K562 (cell line): ENCODE results near the gene CBFA2T2. TPM values are rescaled to one million over a fixed set of nuclear protein-coding genes. Genes with fewer than 3 reads are reported as not detected.

Experiments used
- CBX2 ChIP-seq: fragments of 200-600 bp; sonication (generic); IDR thresholded peaks from one replicate; pipeline ENCODE4 v1.6.1; 2012; ENCODE audit warnings: mild to moderate bottlenecking, low read length, inconsistent platforms; ENCODE audit not compliant: insufficient read depth, poor library complexity, severe bottlenecking
- ELF4 ChIP-seq: fragments of 450-650 bp; formaldehyde crosslinking; IDR thresholded peaks from 2 replicates; pipeline ENCODE4 v1.4.0; 2022; ENCODE audit warnings: missing genetic modification characterization
- ESRRB ChIP-seq: fragments of 250-450 bp; sonication (Bioruptor Pico); IDR thresholded peaks from 2 replicates; pipeline ENCODE4 v1.5.0; 2020; ENCODE audit warnings: mild to moderate bottlenecking, moderate library complexity, borderline replicate concordance
- FOXJ2 ChIP-seq: fragments of 200-800 bp; sonication (Bioruptor generic); IDR thresholded peaks from 2 replicates; pipeline ENCODE4 v1.6.1; 2016; ENCODE audit warnings: missing genetic modification characterization, missing compliant biosample characterization
- FUS ChIP-seq: fragments of 200-400 bp; formaldehyde crosslinking; optimal IDR thresholded peaks from 2 replicates; pipeline ENCODE3; 2017; ENCODE audit warnings: low read depth, low read length
- KDM5B ChIP-seq: fragments of 200-600 bp; sonication (generic); IDR thresholded peaks from 2 replicates; pipeline ENCODE4 v1.6.1; 2012; ENCODE audit warnings: low read depth, mild to moderate bottlenecking, moderate library complexity, low read length, control low read depth, inconsistent platforms; ENCODE audit not compliant: insufficient replicate concordance
- LCOR ChIP-seq: sonication (generic); formaldehyde crosslinking; IDR thresholded peaks from 2 replicates; pipeline ENCODE4 v1.8.0; 2022; ENCODE audit warnings: mild to moderate bottlenecking, missing genetic modification reagents
- MCM2 ChIP-seq: fragments of 450-650 bp; IDR thresholded peaks from 2 replicates; pipeline ENCODE4 v1.6.1; 2017; ENCODE audit warnings: low read depth, mild to moderate bottlenecking
- NKRF ChIP-seq: fragments of 450-650 bp; IDR thresholded peaks from 2 replicates; pipeline ENCODE4 v1.6.1; 2016; ENCODE audit warnings: borderline replicate concordance
- TEAD2 ChIP-seq: fragments of 450-650 bp; IDR thresholded peaks from 2 replicates; pipeline ENCODE4 v1.6.1; 2016; ENCODE audit warnings: missing genetic modification characterization, control low read depth, missing compliant biosample characterization
- ZNF175 ChIP-seq: fragments of 200-800 bp; sonication (Bioruptor generic); IDR thresholded peaks from 2 replicates; pipeline ENCODE4 v1.6.1; 2016; ENCODE audit warnings: low read depth, mild to moderate bottlenecking, missing genetic modification characterization, missing compliant biosample characterization
- ZNF280B ChIP-seq: fragments of 250-450 bp; sonication (Bioruptor Pico); IDR thresholded peaks from 2 replicates; pipeline ENCODE4 v1.5.1; 2021; ENCODE audit warnings: mild to moderate bottlenecking
- ZNF785 ChIP-seq: fragments of 250-450 bp; sonication (Bioruptor Pico); IDR thresholded peaks from 2 replicates; pipeline ENCODE4 v1.4.0; 2020; ENCODE audit warnings: mild to moderate bottlenecking
- polyA plus RNA-seq, 8 experiments: library from polyadenylated mRNA; depleted of rRNA in 4 of 8; stranded (reverse) in 5 of 8; unstranded in 3 of 8; fragments of >200 nt; fragmentation: Nextera tagmentation in 2 of 8; fragmentation: Illumina TruSeq in 1 of 8; extraction: Ambion mirVana in 2 of 8; extraction: Trizol in 1 of 8; gene quantifications; 2 replicates each; pipeline versions ENCODE4 v1.2.1 to v1.2.3, GENCODE V29; 2011 to 2014; ENCODE audit warnings: inconsistent platforms in 1 of 8, missing spikeins in 1 of 8
- total RNA-seq, 7 experiments: library from RNA; depleted of rRNA in 6 of 7; stranded (reverse); fragments of >200 nt in 6 of 7; fragmentation: Illumina TruSeq in 2 of 7; extraction: Trizol in 2 of 7; gene quantifications; 2 replicates each; pipeline versions ENCODE4 v1.2.1 to v1.2.3, GENCODE V29; 2011 to 2021; ENCODE audit warnings: low replicate concordance in 1 of 7
- TF ChIP-seq, protein P1 (sequence below): sonication (generic); formaldehyde crosslinking; IDR thresholded peaks from 2 replicates; pipeline ENCODE4 v1.8.1; 2023; ENCODE audit warnings: mild to moderate bottlenecking, missing genetic modification reagents
- TF ChIP-seq, protein P2 (sequence below): sonication (generic); formaldehyde crosslinking; IDR thresholded peaks from 2 replicates; pipeline ENCODE4 v1.8.0; 2023; ENCODE audit warnings: mild to moderate bottlenecking, missing genetic modification reagents
- TF ChIP-seq, protein P3 (sequence below), 2 experiments: fragments of 250-450 bp in 1 of 2; fragments of 450-650 bp in 1 of 2; sonication (Bioruptor Pico) in 1 of 2; IDR thresholded peaks; 2 replicates each; pipeline versions ENCODE4 v1.6.1 to v1.8.0; 2016 to 2021; ENCODE audit warnings: mild to moderate bottlenecking in 2 of 2, moderate library complexity in 2 of 2, missing compliant biosample characterization in 1 of 2, missing genetic modification characterization in 1 of 2
- TF ChIP-seq, protein P4 (sequence below): IDR thresholded peaks from 2 replicates; pipeline ENCODE4 v1.6.1; 2016; ENCODE audit warnings: missing genetic modification characterization, missing compliant biosample characterization

The CBFA2T2 gene
- total and polyA plus RNA-seq, 9 of the 15 experiments (the other 6 are each of a cell fraction or from before 2014, with no cell fraction given), result 0.27 to 9.6 (median 5.8) TPM

GRCh38 chr20:33689973-33690372 lies 200.1 kb downstream of the CBFA2T2 start (continued):
- TF ChIP-seq ESRRB (CRISPR knock-in tag), result no peak
- no peak for TF ChIP-seq MCM2
- TF ChIP-seq LCOR (CRISPR knock-in tag), result no peak
- TF ChIP-seq FOXJ2 (tag), result no peak
- TF ChIP-seq ZNF785 (CRISPR knock-in tag), result no peak
- TF ChIP-seq TEAD2 (tag), result no peak
- TF ChIP-seq KDM5B, result no peak
- TF ChIP-seq ELF4, result no peak
- TF ChIP-seq, protein P1, sequence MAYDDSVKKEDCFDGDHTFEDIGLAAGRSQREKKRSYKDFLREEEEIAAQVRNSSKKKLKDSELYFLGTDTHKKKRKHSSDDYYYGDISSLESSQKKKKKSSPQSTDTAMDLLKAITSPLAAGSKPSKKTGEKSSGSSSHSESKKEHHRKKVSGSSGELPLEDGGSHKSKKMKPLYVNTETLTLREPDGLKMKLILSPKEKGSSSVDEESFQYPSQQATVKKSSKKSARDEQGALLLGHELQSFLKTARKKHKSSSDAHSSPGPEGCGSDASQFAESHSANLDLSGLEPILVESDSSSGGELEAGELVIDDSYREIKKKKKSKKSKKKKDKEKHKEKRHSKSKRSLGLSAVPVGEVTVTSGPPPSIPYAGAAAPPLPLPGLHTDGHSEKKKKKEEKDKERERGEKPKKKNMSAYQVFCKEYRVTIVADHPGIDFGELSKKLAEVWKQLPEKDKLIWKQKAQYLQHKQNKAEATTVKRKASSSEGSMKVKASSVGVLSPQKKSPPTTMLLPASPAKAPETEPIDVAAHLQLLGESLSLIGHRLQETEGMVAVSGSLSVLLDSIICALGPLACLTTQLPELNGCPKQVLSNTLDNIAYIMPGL (CRISPR knock-in tag), result no peak
- TF ChIP-seq, protein P2, sequence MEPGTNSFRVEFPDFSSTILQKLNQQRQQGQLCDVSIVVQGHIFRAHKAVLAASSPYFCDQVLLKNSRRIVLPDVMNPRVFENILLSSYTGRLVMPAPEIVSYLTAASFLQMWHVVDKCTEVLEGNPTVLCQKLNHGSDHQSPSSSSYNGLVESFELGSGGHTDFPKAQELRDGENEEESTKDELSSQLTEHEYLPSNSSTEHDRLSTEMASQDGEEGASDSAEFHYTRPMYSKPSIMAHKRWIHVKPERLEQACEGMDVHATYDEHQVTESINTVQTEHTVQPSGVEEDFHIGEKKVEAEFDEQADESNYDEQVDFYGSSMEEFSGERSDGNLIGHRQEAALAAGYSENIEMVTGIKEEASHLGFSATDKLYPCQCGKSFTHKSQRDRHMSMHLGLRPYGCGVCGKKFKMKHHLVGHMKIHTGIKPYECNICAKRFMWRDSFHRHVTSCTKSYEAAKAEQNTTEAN (CRISPR knock-in tag), result no peak
- TF ChIP-seq NKRF, result no peak
- TF ChIP-seq, protein P3, sequence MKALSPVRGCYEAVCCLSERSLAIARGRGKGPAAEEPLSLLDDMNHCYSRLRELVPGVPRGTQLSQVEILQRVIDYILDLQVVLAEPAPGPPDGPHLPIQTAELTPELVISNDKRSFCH (CRISPR knock-in tag; IDR thresholded peaks at IDR 0.05), result no peak
- TF ChIP-seq, protein P3 (tag; IDR thresholded peaks at IDR 0.05), result no peak; the same call in 1 of the 2 replicates
- TF ChIP-seq, protein P4, sequence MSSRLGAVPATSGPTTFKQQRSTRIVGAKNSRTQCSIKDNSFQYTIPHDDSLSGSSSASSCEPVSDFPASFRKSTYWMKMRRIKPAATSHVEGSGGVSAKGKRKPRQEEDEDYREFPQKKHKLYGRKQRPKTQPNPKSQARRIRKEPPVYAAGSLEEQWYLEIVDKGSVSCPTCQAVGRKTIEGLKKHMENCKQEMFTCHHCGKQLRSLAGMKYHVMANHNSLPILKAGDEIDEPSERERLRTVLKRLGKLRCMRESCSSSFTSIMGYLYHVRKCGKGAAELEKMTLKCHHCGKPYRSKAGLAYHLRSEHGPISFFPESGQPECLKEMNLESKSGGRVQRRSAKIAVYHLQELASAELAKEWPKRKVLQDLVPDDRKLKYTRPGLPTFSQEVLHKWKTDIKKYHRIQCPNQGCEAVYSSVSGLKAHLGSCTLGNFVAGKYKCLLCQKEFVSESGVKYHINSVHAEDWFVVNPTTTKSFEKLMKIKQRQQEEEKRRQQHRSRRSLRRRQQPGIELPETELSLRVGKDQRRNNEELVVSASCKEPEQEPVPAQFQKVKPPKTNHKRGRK (tag), result no peak
- no peak for TF ChIP-seq ZNF280B (CRISPR knock-in tag)
- TF ChIP-seq FUS, result no peak
- no peak; the same call in 1 of the 2 replicates for TF ChIP-seq ZNF175 (CRISPR knock-in tag)
- TF ChIP-seq CBX2, result no peak
